H1 (cell line): Measurements from ENCODE around the gene GRIK1. TPM values are rescaled to one million over a fixed set of nuclear protein-coding genes. Genes with fewer than 3 reads are reported as not detected.

Experiments
- CTCF ChIA-PET: fragments of 300-600 bp; sonication (Branson Sonifier 250); formaldehyde crosslinking; loops from one replicate; lab custom pipeline; 2021; ENCODE audit not compliant: partially characterized antibody; lab: Charles Lee
- POLR2A ChIA-PET: fragments of 300-600 bp; sonication (Branson Sonifier 250); formaldehyde crosslinking; loops from one replicate; lab custom pipeline; 2021; ENCODE audit warnings: inconsistent platforms; ENCODE audit not compliant: partially characterized antibody; lab: Charles Lee
- DNase-seq, 2 experiments: peaks; one replicate each; pipeline versions ENCODE4 v3.0.0 to v3.0.0-alpha.2; 2010 to 2022; ENCODE audit warnings: low spot score in 2 of 2, low read depth in 1 of 2, mixed read lengths in 1 of 2
- FAIRE-seq: peaks from 2 replicates; lab custom pipeline; 2011; peaks lifted over from hg19 to GRCh38; lab: Jason Lieb, UNC
- H2AFZ ChIP-seq: 2 replicates; pipeline ENCODE4 v1.8.1; 2012; ENCODE audit warnings: low read length, inconsistent platforms
- H2AK5ac ChIP-seq: 2 replicates; pipeline ENCODE4 v1.6.1; 2013; ENCODE audit warnings: low read depth, low read length
- H2BK120ac ChIP-seq: replicated peaks from 2 replicates; pipeline ENCODE3; 2013; ENCODE audit warnings: low read depth, low read length, inconsistent platforms
- H2BK12ac ChIP-seq: 2 replicates; pipeline ENCODE4 v1.6.1; 2013; ENCODE audit warnings: low read depth, low read length
- H2BK15ac ChIP-seq: 2 replicates; pipeline ENCODE4 v1.6.1; 2013; ENCODE audit warnings: low read length
- H2BK20ac ChIP-seq: 2 replicates; pipeline ENCODE4 v1.6.1; 2013; ENCODE audit warnings: low read length
- H2BK5ac ChIP-seq: 2 replicates; pipeline ENCODE4 v1.6.1; 2013; ENCODE audit warnings: low read depth, low read length
- H3K14ac ChIP-seq: 2 replicates; pipeline ENCODE4 v1.6.1; 2013; ENCODE audit warnings: inconsistent platforms; ENCODE audit not compliant: insufficient read length
- H3K18ac ChIP-seq: 2 replicates; pipeline ENCODE4 v1.6.1; 2013; ENCODE audit warnings: low read length; ENCODE audit errors: extremely low read depth
- H3K23ac ChIP-seq: 2 replicates; pipeline ENCODE4 v1.6.1; 2013; ENCODE audit warnings: inconsistent platforms; ENCODE audit not compliant: insufficient read length
- H3K23me2 ChIP-seq: 2 replicates; pipeline ENCODE4 v1.6.1; 2013; ENCODE audit warnings: low read depth, low read length
- H3K27ac ChIP-seq: 2 replicates; pipeline ENCODE4 v1.6.1; 2011; ENCODE audit warnings: low read depth, low read length, inconsistent platforms
- H3K27me3 ChIP-seq, 4 experiments: replicated peaks in 1 of 4; 1 replicate in 1 of 4; 2 replicates in 3 of 4; pipeline versions ENCODE4 v1.6.1 to v1.8.1; 2011 to 2013; ENCODE audit warnings: low read length in 3 of 4, mild to moderate bottlenecking in 3 of 4, inconsistent platforms in 2 of 4, mixed read lengths in 2 of 4, moderate library complexity in 1 of 4; ENCODE audit not compliant: control insufficient read depth in 3 of 4, insufficient read depth in 3 of 4; ENCODE audit errors: extremely low read depth in 1 of 4
- H3K36me3 ChIP-seq, 4 experiments: 2 replicates each; pipeline versions ENCODE4 v1.6.1 to v1.8.1; 2011 to 2013; ENCODE audit warnings: mild to moderate bottlenecking in 4 of 4, low read length in 3 of 4, moderate library complexity in 2 of 4, control low read depth in 1 of 4, inconsistent platforms in 1 of 4; ENCODE audit not compliant: insufficient read depth in 4 of 4, control insufficient read depth in 2 of 4
- H3K4ac ChIP-seq: replicated peaks from 2 replicates; pipeline ENCODE3; 2013; ENCODE audit warnings: low read length, low read depth, mixed read lengths, inconsistent platforms; ENCODE audit not compliant: insufficient read length
- H3K4me1 ChIP-seq, 4 experiments: replicated peaks in 1 of 4; 1 replicate in 1 of 4; 2 replicates in 3 of 4; pipeline versions ENCODE4 v1.6.1 to v1.8.1; 2011 to 2013; ENCODE audit warnings: low read length in 3 of 4, inconsistent platforms in 2 of 4, mixed read lengths in 1 of 4; ENCODE audit not compliant: insufficient read depth in 4 of 4, control insufficient read depth in 3 of 4
- H3K4me2 ChIP-seq, 2 experiments: 2 replicates each; pipeline versions ENCODE4 v1.6.1 to v1.8.1; 2011 to 2013; ENCODE audit warnings: low read depth in 2 of 2, low read length in 2 of 2, control low read depth in 1 of 2, inconsistent platforms in 1 of 2, mild to moderate bottlenecking in 1 of 2; ENCODE audit not compliant: insufficient read depth in 1 of 2
- H3K4me3 ChIP-seq, 4 experiments: fragments of 200-600, 300-600 bp in 1 of 4; sonication (generic), shearing (Covaris generic), sonication (Bioruptor Twin) in 1 of 4; 2 replicates each; pipeline versions ENCODE4 v1.5.1 to v1.8.1; 2011 to 2016; ENCODE audit warnings: low read length in 4 of 4, low read depth in 3 of 4, control low read depth in 2 of 4, inconsistent platforms in 2 of 4, mild to moderate bottlenecking in 2 of 4, mixed read lengths in 1 of 4, moderate library complexity in 1 of 4; ENCODE audit not compliant: insufficient read depth in 2 of 4; ENCODE audit errors: extremely low read depth in 1 of 4
- H3K56ac ChIP-seq: replicated peaks from 2 replicates; pipeline ENCODE3; 2013; ENCODE audit warnings: low read depth, mild to moderate bottlenecking, mixed read lengths, low read length, inconsistent platforms; ENCODE audit not compliant: insufficient read length
- H3K79me1 ChIP-seq: 2 replicates; pipeline ENCODE4 v1.6.1; 2013; ENCODE audit warnings: low read depth, low read length, control low read depth
- H3K79me2 ChIP-seq, 2 experiments: 2 replicates each; pipeline versions ENCODE4 v1.6.1 to v1.8.1; 2012 to 2013; ENCODE audit warnings: low read length in 2 of 2, mild to moderate bottlenecking in 2 of 2, inconsistent platforms in 1 of 2; ENCODE audit not compliant: insufficient read depth in 2 of 2, control insufficient read depth in 1 of 2
- H3K9ac ChIP-seq, 4 experiments: replicated peaks in 1 of 4; 1 replicate in 1 of 4; 2 replicates in 3 of 4; pipeline versions ENCODE4 v1.6.1 to v1.8.1; 2011 to 2013; ENCODE audit warnings: low read depth in 3 of 4, low read length in 3 of 4, control low read depth in 2 of 4, mild to moderate bottlenecking in 2 of 4, moderate library complexity in 2 of 4, inconsistent platforms in 1 of 4; ENCODE audit errors: extremely low read depth in 1 of 4
- H3K9me3 ChIP-seq, 2 experiments: 2 replicates each; pipeline versions ENCODE4 v1.6.1 to v1.8.1; 2012 to 2013; ENCODE audit warnings: mild to moderate bottlenecking in 2 of 2, moderate library complexity in 2 of 2, control low read depth in 1 of 2, inconsistent platforms in 1 of 2, low read depth in 1 of 2, low read length in 1 of 2, mixed read lengths in 1 of 2; ENCODE audit not compliant: insufficient read depth in 2 of 2
- H4K20me1 ChIP-seq, 2 experiments: replicated peaks in 1 of 2; 2 replicates each; pipeline versions ENCODE3 to v1.8.1; 2011 to 2013; ENCODE audit warnings: inconsistent platforms in 2 of 2, low read length in 2 of 2, mild to moderate bottlenecking in 1 of 2; ENCODE audit not compliant: insufficient read depth in 2 of 2, control insufficient read depth in 1 of 2
- H4K5ac ChIP-seq: 2 replicates; pipeline ENCODE4 v1.6.1; 2013; ENCODE audit warnings: low read length, low read depth, mixed read lengths, inconsistent platforms; ENCODE audit not compliant: insufficient read length
- H4K8ac ChIP-seq: 2 replicates; pipeline ENCODE4 v1.8.0; 2013; ENCODE audit warnings: mild to moderate bottlenecking, moderate library complexity, low read length, inconsistent platforms; ENCODE audit not compliant: insufficient read depth; ENCODE audit errors: extremely low read depth
- H4K91ac ChIP-seq: replicated peaks from 2 replicates; pipeline ENCODE3; 2013; ENCODE audit warnings: low read length, mixed read lengths, inconsistent platforms; ENCODE audit not compliant: insufficient read length
- BCL11A ChIP-seq, 2 experiments: IDR thresholded peaks; one replicate each; pipeline ENCODE4 v1.6.1; 2011; ENCODE audit warnings: low read depth in 2 of 2, low read length in 2 of 2, mild to moderate bottlenecking in 2 of 2
- JUN ChIP-seq: IDR thresholded peaks from 2 replicates; pipeline ENCODE4 v1.6.1; 2011; ENCODE audit warnings: low read depth, mild to moderate bottlenecking, improper control_type of control experiment, low read length
- KDM1A ChIP-seq: fragments of 200-600, 300-600 bp; sonication (generic); IDR thresholded peaks from 2 replicates; pipeline ENCODE4 v1.7.1; 2016; ENCODE audit warnings: mild to moderate bottlenecking, low read length, borderline replicate concordance
- RBBP5 ChIP-seq: IDR thresholded peaks from 2 replicates; pipeline ENCODE4 v1.7.1; 2012; ENCODE audit warnings: low read depth, mild to moderate bottlenecking, inconsistent platforms, low read length, moderate library complexity, borderline replicate concordance
- RFX5 ChIP-seq: IDR thresholded peaks from 2 replicates; pipeline ENCODE4 v1.6.1; 2011; ENCODE audit warnings: low read depth, low read length, improper control_type of control experiment, borderline replicate concordance
- RXRA ChIP-seq: IDR thresholded peaks from 2 replicates; pipeline ENCODE4 v1.6.1; 2011; ENCODE audit warnings: low read depth, mild to moderate bottlenecking, low read length, moderate library complexity; ENCODE audit not compliant: insufficient read depth
- SIN3A ChIP-seq, 2 experiments: IDR thresholded peaks in 1 of 2; conservative IDR thresholded peaks in 1 of 2; 2 replicates each; pipeline ENCODE4 v1.6.1; 2011 to 2012; ENCODE audit warnings: low read length in 2 of 2, improper control_type of control experiment in 1 of 2, low read depth in 1 of 2, mild to moderate bottlenecking in 1 of 2
- SUZ12 ChIP-seq: fragments of 200-600 bp; sonication (generic); IDR thresholded peaks from 2 replicates; pipeline ENCODE4 v1.6.1; 2012; ENCODE audit warnings: mild to moderate bottlenecking, inconsistent platforms, low read length, moderate library complexity, mixed read lengths
- ZNF274 ChIP-seq: IDR thresholded peaks from 2 replicates; pipeline ENCODE4 v1.7.0; 2012; ENCODE audit warnings: low read length, borderline replicate concordance; ENCODE audit errors: extremely low read depth
- WGBS, 2 experiments: shearing (Covaris generic) in 1 of 2; methylation state at CpG; one replicate each; pipeline versions ENCODE4 v1.1.6 to v1.1.7; 2013 to 2015; ENCODE audit warnings: low lambda C conversion rate in 2 of 2, mixed read lengths in 2 of 2, inconsistent platforms in 1 of 2, low coverage in 1 of 2, missing lambda C conversion rate in 1 of 2; ENCODE audit not compliant: insufficient replicate concordance in 2 of 2, insufficient coverage in 1 of 2, insufficient read length in 1 of 2; ENCODE audit errors: extremely low coverage in 1 of 2, missing lambda C conversion rate in 1 of 2; 5-methylcytosine and 5-hydroxymethylcytosine counted together
- polyA plus RNA-seq, 7 experiments: library from polyadenylated mRNA; depleted of rRNA in 3 of 7; stranded (reverse) in 5 of 7; unstranded in 2 of 7; fragments of >200 nt in 5 of 7; fragments of 200-250 nt in 2 of 7; gene quantifications; 1 replicate in 5 of 7; 2 replicates in 1 of 7; 4 replicates in 1 of 7; pipeline versions ENCODE4 v1.2.1 to v1.2.3, GENCODE V29; 2011 to 2013; ENCODE audit warnings: missing spikeins in 2 of 7, mixed read lengths in 2 of 7
- total RNA-seq: library from RNA; stranded (reverse); fragmentation: NEBNext Ultra II Directional; extraction: Animal tissue kit (Norgen Biotek cat#: 25700); gene quantifications from 2 replicates; pipeline ENCODE4 v1.2.1, GENCODE V29; 2021
- TF ChIP-seq, protein P1 (sequence below): IDR thresholded peaks from 2 replicates; pipeline ENCODE4 v1.6.1; 2011; ENCODE audit warnings: low read depth, mild to moderate bottlenecking, low read length; ENCODE audit not compliant: insufficient read depth
- TF ChIP-seq, protein P2 (sequence below), 3 experiments: IDR thresholded peaks; 1 replicate in 2 of 3; 2 replicates in 1 of 3; pipeline versions ENCODE4 v1.5.1 to v1.6.1; 2011; ENCODE audit warnings: low read length in 3 of 3, mild to moderate bottlenecking in 3 of 3, inconsistent platforms in 2 of 3, low read depth in 1 of 3, moderate library complexity in 1 of 3; ENCODE audit not compliant: insufficient read depth in 1 of 3; ENCODE audit errors: control extremely low read depth in 1 of 3

Gene GRIK1
- total and polyA plus RNA-seq, 2 of the 8 experiments (the other 6 are each of a cell fraction or from before 2014, with no cell fraction given) = 0.11 to 0.32 TPM

DNA sequence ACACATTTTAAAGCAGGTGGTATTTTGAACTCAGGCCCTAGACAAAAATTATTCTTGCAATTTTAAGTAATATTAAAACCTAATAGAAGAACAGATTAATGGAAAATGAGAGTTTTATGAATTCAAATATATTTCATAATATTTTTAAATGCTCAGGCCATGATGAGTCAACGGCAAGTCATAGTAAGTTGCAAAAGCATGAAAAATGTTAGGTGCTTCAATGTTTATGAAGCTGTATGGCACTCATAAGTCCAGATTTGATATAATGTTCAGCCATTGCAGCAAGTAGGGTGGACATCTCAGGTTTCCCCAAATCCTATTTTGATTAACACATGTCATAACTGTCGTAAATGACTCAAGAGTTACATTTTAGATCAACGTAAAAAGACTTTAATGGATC is 112.6 kb downstream of the GRIK1 start:
- FAIRE-seq = no peak
- Histone ChIP-seq H4K8ac (no peak overlapping the region), H2AFZ (no peak overlapping the region), H3K4ac (no peak overlapping the region), H3K27me3 (no peaks in the 10 kb centered on the region), H3K9me3 (peaks cover 5 to 10% of the 10 kb centered on the region in 2 experiments), H4K91ac (no peak overlapping the region), H3K14ac (no peak overlapping the region), H2BK12ac (no peak overlapping the region), H2BK5ac (no peak overlapping the region), H3K23ac (no peak overlapping the region), H3K27ac (no peak overlapping the region), H3K56ac (no peak overlapping the region), H4K20me1 (no peaks in the 10 kb centered on the region), H3K4me2 (no peak overlapping the region), H2AK5ac (no peak overlapping the region), H3K9ac (no peak overlapping the region), H2BK20ac (no peak overlapping the region), H3K23me2 (no peaks in the 10 kb centered on the region; the same call in 1 of the 2 replicates), H3K18ac (no peak overlapping the region), H3K4me1 (no peaks in the 10 kb centered on the region), H2BK15ac (no peak overlapping the region), H4K5ac (no peak overlapping the region), H3K79me1 (no peaks in the 10 kb centered on the region), H3K4me3 (no peak overlapping the region), H2BK120ac (no peak overlapping the region), H3K79me2 (no peaks in the 10 kb centered on the region), H3K36me3 (0 out of 8 replicates have a peak, but pooled peaks cover 0 to under 1% (median 0%) of the 10 kb centered on the region in 4 experiments)
- CTCF ChIA-PET = no interaction called here
- 94% methylated on average over 3 of the region's 3 CpGs; no CpG with 5 or more reads in 1 of the 2 experiments for WGBS, 2 experiments
- DNase-seq = no peak
- POLR2A ChIA-PET = no interaction called here
- TF ChIP-seq RFX5 = no peak
- no peak for TF ChIP-seq SUZ12
- no peak for TF ChIP-seq BCL11A (IDR thresholded peaks at IDR 0.05; ENCODE audit: low read depth in 2 of 2, low read length in 2 of 2)
- TF ChIP-seq SIN3A (conservative IDR thresholded peaks at IDR 0.05 in 1 of 2, IDR thresholded peaks at IDR 0.05 in 1 of 2; ENCODE audit: low read depth in 1 of 2, low read length in 2 of 2) = no peak
- no peak for TF ChIP-seq RXRA
- TF ChIP-seq, protein P1, sequence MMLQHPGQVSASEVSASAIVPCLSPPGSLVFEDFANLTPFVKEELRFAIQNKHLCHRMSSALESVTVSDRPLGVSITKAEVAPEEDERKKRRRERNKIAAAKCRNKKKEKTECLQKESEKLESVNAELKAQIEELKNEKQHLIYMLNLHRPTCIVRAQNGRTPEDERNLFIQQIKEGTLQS = no peak
- TF ChIP-seq KDM1A = no peak
- no peak for TF ChIP-seq JUN
- no peak for TF ChIP-seq ZNF274
- TF ChIP-seq, protein P2, sequence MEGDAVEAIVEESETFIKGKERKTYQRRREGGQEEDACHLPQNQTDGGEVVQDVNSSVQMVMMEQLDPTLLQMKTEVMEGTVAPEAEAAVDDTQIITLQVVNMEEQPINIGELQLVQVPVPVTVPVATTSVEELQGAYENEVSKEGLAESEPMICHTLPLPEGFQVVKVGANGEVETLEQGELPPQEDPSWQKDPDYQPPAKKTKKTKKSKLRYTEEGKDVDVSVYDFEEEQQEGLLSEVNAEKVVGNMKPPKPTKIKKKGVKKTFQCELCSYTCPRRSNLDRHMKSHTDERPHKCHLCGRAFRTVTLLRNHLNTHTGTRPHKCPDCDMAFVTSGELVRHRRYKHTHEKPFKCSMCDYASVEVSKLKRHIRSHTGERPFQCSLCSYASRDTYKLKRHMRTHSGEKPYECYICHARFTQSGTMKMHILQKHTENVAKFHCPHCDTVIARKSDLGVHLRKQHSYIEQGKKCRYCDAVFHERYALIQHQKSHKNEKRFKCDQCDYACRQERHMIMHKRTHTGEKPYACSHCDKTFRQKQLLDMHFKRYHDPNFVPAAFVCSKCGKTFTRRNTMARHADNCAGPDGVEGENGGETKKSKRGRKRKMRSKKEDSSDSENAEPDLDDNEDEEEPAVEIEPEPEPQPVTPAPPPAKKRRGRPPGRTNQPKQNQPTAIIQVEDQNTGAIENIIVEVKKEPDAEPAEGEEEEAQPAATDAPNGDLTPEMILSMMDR (IDR thresholded peaks at IDR 0.05; ENCODE audit: control extremely low read depth in 1 of 3, insufficient read depth in 1 of 3, low read depth in 1 of 3, low read length in 3 of 3) = no peak
- TF ChIP-seq RBBP5 = no peak
